ENCODE measurements around the gene TMOD1.

The TMOD1 gene

GRCh38 chr9:97647996-97648395 lies 146.5 kb downstream of the TMOD1 start:
- no peak for DNase-seq

All from KG1 (cell line).